ENCODE results near the gene CLOCK.

The CLOCK gene

GRCh38 chr4:55395529-55396307 lies 151.0 kb downstream of the CLOCK start, which contains the start of gene TMEM165:
TSS of gene TMEM165 (plus strand) at chr4:55395957. CDS start at chr4:55396190, 233 bp downstream.
- Histone ChIP-seq H3K4me1 (ENCODE audit: insufficient read depth, low read length) (peaks cover 16% of the 10 kb centered on the region; the same call in 1 of the 2 replicates), H3K36me3 (ENCODE audit: insufficient read depth, low read depth, low read length) (peaks cover 21% of the 10 kb centered on the region), H3K27ac (ENCODE audit: low read length) (peak within 1 kb of the TSS; percentile 51), H3K4me3 (ENCODE audit: low read length) (peak within 1 kb of the TSS; percentile 99), H3K9ac (ENCODE audit: low read depth, low read length) (peak within 1 kb of the TSS; percentile 93), H3K27me3 (ENCODE audit: insufficient read depth, low read length) (no peaks in the 10 kb centered on the region), H3K9me3 (ENCODE audit: insufficient read depth, low read depth, low read length) (no peaks in the 10 kb centered on the region)

GRCh38 chr4:55395218-55395528 lies 151.5 kb downstream of the CLOCK start:
- Histone ChIP-seq H3K9ac (ENCODE audit: low read depth, low read length) (peak overlapping the region; percentile 93; the same call in 1 of the 2 replicates), H3K36me3 (ENCODE audit: insufficient read depth, low read depth, low read length) (peaks cover 17% of the 10 kb centered on the region; the same call in 1 of the 2 replicates), H3K4me3 (ENCODE audit: low read length) (peak overlapping the region; percentile 99), H3K27me3 (ENCODE audit: insufficient read depth, low read length) (no peaks in the 10 kb centered on the region), H3K9me3 (ENCODE audit: insufficient read depth, low read depth, low read length) (no peaks in the 10 kb centered on the region), H3K27ac (ENCODE audit: low read length) (no peak overlapping the region), H3K4me1 (ENCODE audit: insufficient read depth, low read length) (peaks cover 16% of the 10 kb centered on the region; the same call in 1 of the 2 replicates)

GRCh38 chr4:55393461-55394320 lies 153.0 kb downstream of the CLOCK start:
- H3K9ac ChIP-seq (ENCODE audit: low read depth, low read length): no peak overlapping the region

GRCh38 chr4:55386840-55387239 lies 159.9 kb downstream of the CLOCK start:
- no peaks in the 10 kb centered on the region for H3K36me3 ChIP-seq (ENCODE audit: insufficient read depth, low read depth, low read length)
- no peak overlapping the region for H3K9ac ChIP-seq (ENCODE audit: low read depth, low read length)
- no peaks in the 10 kb centered on the region for H3K27me3 ChIP-seq (ENCODE audit: insufficient read depth, low read length)
- no peak overlapping the region for H3K27ac ChIP-seq (ENCODE audit: low read length)
- H3K9me3 ChIP-seq (ENCODE audit: insufficient read depth, low read depth, low read length): no peaks in the 10 kb centered on the region
- no peaks in the 10 kb centered on the region for H3K4me1 ChIP-seq (ENCODE audit: insufficient read depth, low read length)
- no peak overlapping the region for H3K4me3 ChIP-seq (ENCODE audit: low read length)

More at GRCh38 chr4:55393461-55394320, 153.0 kb downstream of the CLOCK start:
- Histone ChIP-seq H3K27ac (ENCODE audit: low read length) (no peak overlapping the region), H3K4me3 (ENCODE audit: low read length) (no peak overlapping the region), H3K36me3 (ENCODE audit: insufficient read depth, low read depth, low read length) (peaks cover 8% of the 10 kb centered on the region; the same call in 1 of the 2 replicates), H3K27me3 (ENCODE audit: insufficient read depth, low read length) (no peaks in the 10 kb centered on the region), H3K9me3 (ENCODE audit: insufficient read depth, low read depth, low read length) (no peaks in the 10 kb centered on the region), H3K4me1 (ENCODE audit: insufficient read depth, low read length) (peaks cover 12% of the 10 kb centered on the region; the same call in 1 of the 2 replicates)

- H3K9ac ChIP-seq (ENCODE audit: low read depth, low read length): no peak overlapping the region
- H3K4me3 ChIP-seq (ENCODE audit: low read length): no peak overlapping the region
- H3K27ac ChIP-seq (ENCODE audit: low read length): no peak overlapping the region
- no peaks in the 10 kb centered on the region for H3K36me3 ChIP-seq (ENCODE audit: insufficient read depth, low read depth, low read length)
- H3K4me1 ChIP-seq (ENCODE audit: insufficient read depth, low read length): no peaks in the 10 kb centered on the region
- H3K9me3 ChIP-seq (ENCODE audit: insufficient read depth, low read depth, low read length): no peaks in the 10 kb centered on the region
- H3K27me3 ChIP-seq (ENCODE audit: insufficient read depth, low read length): no peaks in the 10 kb centered on the region
These were observed 160.6 kb downstream of the CLOCK start for GRCh38 chr4:55386073-55386472.

- H3K27me3 ChIP-seq (ENCODE audit: insufficient read depth, low read length): no peaks in the 10 kb centered on the region
- H3K9ac ChIP-seq (ENCODE audit: low read depth, low read length): no peak overlapping the region
- H3K36me3 ChIP-seq (ENCODE audit: insufficient read depth, low read depth, low read length): no peaks in the 10 kb centered on the region
- no peak overlapping the region for H3K27ac ChIP-seq (ENCODE audit: low read length)
- no peaks in the 10 kb centered on the region for H3K4me1 ChIP-seq (ENCODE audit: insufficient read depth, low read length)
- H3K9me3 ChIP-seq (ENCODE audit: insufficient read depth, low read depth, low read length): no peaks in the 10 kb centered on the region
- no peak overlapping the region for H3K4me3 ChIP-seq (ENCODE audit: low read length)
These were observed 161.5 kb downstream of the CLOCK start for GRCh38 chr4:55385201-55385649.

GRCh38 chr4:55382488-55383003 lies 164.2 kb downstream of the CLOCK start:
- Histone ChIP-seq H3K36me3 (ENCODE audit: insufficient read depth, low read depth, low read length) (no peaks in the 10 kb centered on the region), H3K27me3 (ENCODE audit: insufficient read depth, low read length) (no peaks in the 10 kb centered on the region), H3K27ac (ENCODE audit: low read length) (no peak overlapping the region), H3K9ac (ENCODE audit: low read depth, low read length) (no peak overlapping the region), H3K4me1 (ENCODE audit: insufficient read depth, low read length) (no peaks in the 10 kb centered on the region), H3K4me3 (ENCODE audit: low read length) (no peak overlapping the region), H3K9me3 (ENCODE audit: insufficient read depth, low read depth, low read length) (no peaks in the 10 kb centered on the region)

- Histone ChIP-seq H3K27me3 (ENCODE audit: insufficient read depth, low read length) (no peaks in the 10 kb centered on the region), H3K4me1 (ENCODE audit: insufficient read depth, low read length) (no peaks in the 10 kb centered on the region), H3K9ac (ENCODE audit: low read depth, low read length) (no peak overlapping the region)
These were observed 165.2 kb downstream of the CLOCK start for GRCh38 chr4:55381502-55381901.

GRCh38 chr4:55380576-55380975 lies 166.1 kb downstream of the CLOCK start:
- no peak overlapping the region for H3K4me3 ChIP-seq (ENCODE audit: low read length)
- no peaks in the 10 kb centered on the region for H3K4me1 ChIP-seq (ENCODE audit: insufficient read depth, low read length)
- H3K27ac ChIP-seq (ENCODE audit: low read length): no peak overlapping the region
- H3K27me3 ChIP-seq (ENCODE audit: insufficient read depth, low read length): no peaks in the 10 kb centered on the region
- no peaks in the 10 kb centered on the region for H3K9me3 ChIP-seq (ENCODE audit: insufficient read depth, low read depth, low read length)
- no peaks in the 10 kb centered on the region for H3K36me3 ChIP-seq (ENCODE audit: insufficient read depth, low read depth, low read length)
- no peak overlapping the region for H3K9ac ChIP-seq (ENCODE audit: low read depth, low read length)

More at GRCh38 chr4:55381502-55381901, 165.2 kb downstream of the CLOCK start:
- Histone ChIP-seq H3K9me3 (ENCODE audit: insufficient read depth, low read depth, low read length) (no peaks in the 10 kb centered on the region), H3K4me3 (ENCODE audit: low read length) (no peak overlapping the region), H3K36me3 (ENCODE audit: insufficient read depth, low read depth, low read length) (no peaks in the 10 kb centered on the region), H3K27ac (ENCODE audit: low read length) (no peak overlapping the region)

GRCh38 chr4:55378617-55379467 lies 167.9 kb downstream of the CLOCK start:
- H3K36me3 ChIP-seq (ENCODE audit: insufficient read depth, low read depth, low read length): no peaks in the 10 kb centered on the region
- H3K27ac ChIP-seq (ENCODE audit: low read length): no peak overlapping the region
- H3K4me1 ChIP-seq (ENCODE audit: insufficient read depth, low read length): no peaks in the 10 kb centered on the region
- no peaks in the 10 kb centered on the region for H3K9me3 ChIP-seq (ENCODE audit: insufficient read depth, low read depth, low read length)
- H3K9ac ChIP-seq (ENCODE audit: low read depth, low read length): no peak overlapping the region
- H3K4me3 ChIP-seq (ENCODE audit: low read length): no peak overlapping the region
- no peaks in the 10 kb centered on the region for H3K27me3 ChIP-seq (ENCODE audit: insufficient read depth, low read length)
